HUES48 (cell line): Measurements from ENCODE around the gene ERAL1.
A peak's percentile ranks its signal among the peaks of the same experiment; 100 is the strongest.

Experiments used
- H3K27ac ChIP-seq: one replicate; pipeline ENCODE4 v1.7.0; 2013; ENCODE audit warnings: low read depth, low read length, inconsistent platforms
- H3K27me3 ChIP-seq: 2 replicates; pipeline ENCODE4 v1.6.1; 2013; ENCODE audit warnings: mild to moderate bottlenecking, low read length; ENCODE audit not compliant: control insufficient read depth, insufficient read depth
- H3K36me3 ChIP-seq: 2 replicates; pipeline ENCODE4 v1.6.1; 2013; ENCODE audit warnings: low read length; ENCODE audit not compliant: control insufficient read depth, insufficient read depth
- H3K4me1 ChIP-seq: 2 replicates; pipeline ENCODE4 v1.6.1; 2013; ENCODE audit warnings: mild to moderate bottlenecking, low read length; ENCODE audit not compliant: control insufficient read depth, insufficient read depth
- H3K4me3 ChIP-seq: 2 replicates; pipeline ENCODE4 v1.5.1; 2013; ENCODE audit warnings: mild to moderate bottlenecking, low read depth, low read length
- H3K9ac ChIP-seq: 2 replicates; pipeline ENCODE4 v1.6.1; 2013; ENCODE audit warnings: mild to moderate bottlenecking, low read depth, low read length, moderate library complexity
- H3K9me3 ChIP-seq: 2 replicates; pipeline ENCODE4 v1.6.1; 2013; ENCODE audit warnings: low read length; ENCODE audit not compliant: control insufficient read depth, insufficient read depth

The ERAL1 gene

DNA sequence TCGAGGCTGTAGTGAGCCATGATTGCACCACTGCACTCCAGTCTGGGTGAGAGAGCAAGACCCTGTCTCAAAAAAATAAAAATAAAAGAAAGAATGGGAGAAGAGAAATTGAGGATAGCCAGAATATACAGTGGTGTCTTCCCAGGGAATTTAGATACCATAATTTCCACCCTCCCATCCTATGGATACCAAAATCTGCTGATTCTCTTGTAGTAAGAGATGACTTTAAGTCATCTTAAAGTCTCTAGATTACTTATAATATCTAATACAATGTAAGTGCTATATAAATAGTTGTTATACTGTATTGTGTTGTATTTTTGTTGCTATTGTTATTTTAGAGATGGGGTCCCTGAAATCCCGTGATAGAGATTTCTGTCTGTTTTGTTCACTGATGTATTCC lies 1.5 kb upstream of the ERAL1 start:
- Histone ChIP-seq H3K4me3 (no peak overlapping the region), H3K4me1 (no peaks in the 10 kb centered on the region), H3K36me3 (peaks cover 16% of the 10 kb centered on the region), H3K27me3 (no peaks in the 10 kb centered on the region), H3K27ac (no peak overlapping the region), H3K9me3 (no peaks in the 10 kb centered on the region), H3K9ac (no peak overlapping the region)

DNA sequence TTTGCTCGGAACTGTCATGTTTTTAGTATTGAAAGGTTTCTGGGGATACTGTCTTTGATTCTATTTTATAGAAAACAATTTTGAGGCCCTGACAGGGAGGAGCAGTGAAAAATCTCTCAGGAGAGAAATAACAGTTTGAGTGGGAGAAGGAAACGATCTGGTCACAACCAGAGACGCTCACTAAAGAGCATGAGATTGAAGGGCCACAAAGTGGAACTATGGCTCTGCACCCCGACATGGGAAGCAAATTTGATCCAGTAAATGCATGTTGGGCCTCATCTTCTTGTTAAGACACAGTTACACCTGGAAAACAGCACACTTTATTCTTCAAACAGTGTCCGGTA lies 492 bp downstream of the ERAL1 start:
- peak overlapping the region; percentile 71 for H3K27ac ChIP-seq
- H3K4me1 ChIP-seq: no peaks in the 10 kb centered on the region
- peaks cover 31% of the 10 kb centered on the region for H3K36me3 ChIP-seq
- peak overlapping the region; percentile 89 for H3K9ac ChIP-seq
- no peaks in the 10 kb centered on the region for H3K9me3 ChIP-seq
- H3K27me3 ChIP-seq: no peaks in the 10 kb centered on the region
- peak overlapping the region; percentile 99 for H3K4me3 ChIP-seq

DNA sequence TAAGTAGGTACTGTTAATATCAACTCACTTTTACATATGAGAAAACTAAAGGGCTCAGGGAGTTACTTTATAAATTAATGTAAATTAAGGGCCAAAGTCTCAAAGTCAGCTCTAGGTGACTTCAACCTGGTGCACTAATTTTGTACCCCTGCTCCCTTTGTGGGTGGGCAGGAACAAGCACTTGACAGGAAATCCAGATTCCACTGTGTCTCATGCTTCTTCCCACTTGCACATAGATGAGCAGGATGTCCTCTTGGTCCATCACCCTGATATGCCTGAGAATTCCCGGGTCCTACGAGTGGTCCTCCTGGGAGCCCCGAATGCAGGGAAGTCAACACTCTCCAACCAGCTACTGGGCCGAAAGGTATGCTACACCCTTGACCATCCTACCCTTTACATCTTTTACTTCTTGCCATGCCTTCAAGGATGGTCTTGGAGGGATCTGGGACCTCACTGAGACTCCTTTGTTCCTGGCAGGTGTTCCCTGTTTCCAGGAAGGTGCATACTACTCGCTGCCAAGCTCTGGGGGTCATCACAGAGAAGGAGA lies 1.3 kb downstream of the ERAL1 start:
- no peaks in the 10 kb centered on the region for H3K27me3 ChIP-seq
- no peak overlapping the region for H3K27ac ChIP-seq
- H3K4me1 ChIP-seq: no peaks in the 10 kb centered on the region
- H3K36me3 ChIP-seq: peaks cover 38% of the 10 kb centered on the region
- H3K4me3 ChIP-seq: no peak overlapping the region; the same call in 1 of the 2 replicates
- no peaks in the 10 kb centered on the region for H3K9me3 ChIP-seq
- no peak overlapping the region for H3K9ac ChIP-seq

DNA sequence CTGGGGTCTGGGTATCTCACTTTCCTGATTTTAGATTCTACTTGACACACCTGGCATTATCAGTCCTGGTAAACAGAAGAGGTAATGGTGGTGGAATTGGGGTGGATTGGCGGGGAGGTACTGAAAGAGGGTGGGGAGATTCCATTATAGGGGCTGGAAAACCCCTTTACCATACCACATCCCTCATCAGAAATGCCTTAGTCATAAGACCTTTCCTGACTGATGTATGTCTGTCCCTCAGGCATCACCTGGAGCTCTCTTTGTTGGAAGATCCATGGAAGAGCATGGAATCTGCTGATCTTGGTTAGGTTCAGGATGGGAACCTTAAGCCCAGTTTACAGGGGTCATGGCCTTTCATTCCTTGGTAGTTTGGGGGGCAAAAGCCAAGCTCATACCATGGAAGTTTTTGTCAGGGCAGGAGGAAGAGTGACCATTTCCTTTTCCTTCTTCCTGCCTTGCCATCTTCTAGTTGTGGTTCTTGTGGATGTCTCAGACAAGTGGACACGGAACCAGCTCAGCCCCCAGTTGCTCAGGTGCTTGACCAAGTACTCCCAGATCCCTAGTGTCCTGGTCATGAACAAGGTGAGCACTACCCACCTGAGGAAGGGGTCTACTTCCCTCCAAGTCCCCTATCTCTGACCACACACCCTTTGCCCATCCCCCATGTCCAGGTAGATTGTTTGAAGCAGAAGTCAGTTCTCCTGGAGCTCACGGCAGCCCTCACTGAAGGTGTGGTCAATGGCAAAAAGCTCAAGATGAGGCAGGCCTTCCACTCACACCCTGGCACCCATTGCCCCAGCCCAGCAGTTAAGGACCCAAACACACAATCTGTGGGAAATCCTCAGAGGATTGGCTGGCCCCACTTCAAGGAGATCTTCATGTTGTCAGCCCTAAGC lies 3.3 kb downstream of the ERAL1 start:
- H3K4me3 ChIP-seq: no peak overlapping the region
- no peaks in the 10 kb centered on the region for H3K9me3 ChIP-seq
- no peak overlapping the region for H3K27ac ChIP-seq
- no peaks in the 10 kb centered on the region for H3K27me3 ChIP-seq
- no peak overlapping the region for H3K9ac ChIP-seq
- no peaks in the 10 kb centered on the region for H3K4me1 ChIP-seq
- H3K36me3 ChIP-seq: peaks cover 38% of the 10 kb centered on the region

- no peaks in the 10 kb centered on the region for H3K27me3 ChIP-seq
- H3K36me3 ChIP-seq: peaks cover 38% of the 10 kb centered on the region
- H3K27ac ChIP-seq: no peak overlapping the region
- no peak overlapping the region for H3K9ac ChIP-seq
- H3K4me3 ChIP-seq: no peak overlapping the region
- H3K4me1 ChIP-seq: no peaks in the 10 kb centered on the region
- no peaks in the 10 kb centered on the region for H3K9me3 ChIP-seq
These were observed 4.1 kb downstream of the ERAL1 start for GRCh38 chr17:28858801-28859355.

- Histone ChIP-seq H3K27ac (no peak overlapping the region), H3K4me1 (no peaks in the 10 kb centered on the region), H3K27me3 (no peaks in the 10 kb centered on the region), H3K4me3 (no peak overlapping the region), H3K9me3 (no peaks in the 10 kb centered on the region), H3K9ac (no peak overlapping the region), H3K36me3 (peaks cover 38% of the 10 kb centered on the region)
These were observed 5.6 kb downstream of the ERAL1 start for GRCh38 chr17:28860363-28860808.

- Histone ChIP-seq H3K27me3 (no peaks in the 10 kb centered on the region), H3K4me1 (no peaks in the 10 kb centered on the region), H3K4me3 (no peak overlapping the region), H3K9me3 (no peaks in the 10 kb centered on the region), H3K36me3 (peaks cover 32% of the 10 kb centered on the region), H3K9ac (no peak overlapping the region), H3K27ac (no peak overlapping the region)
These were observed 6.8 kb downstream of the ERAL1 start for GRCh38 chr17:28861393-28862203.

DNA sequence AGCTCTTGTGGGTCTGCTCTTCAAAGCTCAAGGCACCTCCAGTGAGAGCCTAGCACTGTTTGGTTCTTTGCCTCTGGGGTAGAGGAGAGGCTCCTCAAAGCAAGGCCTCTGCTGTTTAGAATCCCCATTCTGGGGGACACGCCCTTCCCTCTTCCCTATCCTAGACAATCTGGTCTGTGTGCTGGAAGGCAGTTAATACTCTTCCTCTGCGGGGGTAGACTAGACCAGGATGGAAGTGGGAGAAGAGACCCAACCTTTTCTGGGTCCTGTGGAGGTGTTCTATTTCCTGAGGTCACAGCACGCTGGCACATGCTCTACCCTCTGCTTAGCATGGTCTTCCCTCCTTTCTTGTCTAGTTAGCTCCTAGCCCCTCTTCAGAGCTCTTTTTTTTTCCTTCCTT lies 7.7 kb downstream of the ERAL1 start:
- H3K27ac ChIP-seq: no peak overlapping the region
- H3K36me3 ChIP-seq: peaks cover 29% of the 10 kb centered on the region
- no peaks in the 10 kb centered on the region for H3K27me3 ChIP-seq
- no peak overlapping the region for H3K9ac ChIP-seq
- no peak overlapping the region for H3K4me3 ChIP-seq
- H3K9me3 ChIP-seq: no peaks in the 10 kb centered on the region
- H3K4me1 ChIP-seq: no peaks in the 10 kb centered on the region

- no peak overlapping the region for H3K27ac ChIP-seq
- no peak overlapping the region for H3K4me3 ChIP-seq
- no peaks in the 10 kb centered on the region for H3K27me3 ChIP-seq
- H3K9me3 ChIP-seq: no peaks in the 10 kb centered on the region
- H3K4me1 ChIP-seq: no peaks in the 10 kb centered on the region
- peaks cover 16% of the 10 kb centered on the region for H3K36me3 ChIP-seq
- H3K9ac ChIP-seq: no peak overlapping the region
These were observed 9.1 kb downstream of the ERAL1 start for GRCh38 chr17:28863953-28864352.

- no peaks in the 10 kb centered on the region for H3K27me3 ChIP-seq
- H3K4me1 ChIP-seq: no peaks in the 10 kb centered on the region
- no peaks in the 10 kb centered on the region for H3K9me3 ChIP-seq
- H3K27ac ChIP-seq: no peak overlapping the region
- H3K4me3 ChIP-seq: no peak overlapping the region
- H3K36me3 ChIP-seq: peaks cover 8% of the 10 kb centered on the region
- H3K9ac ChIP-seq: no peak overlapping the region
These were observed 10.4 kb downstream of the ERAL1 start for GRCh38 chr17:28864991-28865849.
